Lower leg skin (tissue), 3 donors: ENCODE data around the gene HBM.
"Not testable (repeated sequence)": the region's sequence is repeated elsewhere in the genome, so short reads cannot be mapped to it uniquely, and the experiment has no call there.

Source experiments
- POLR2A ChIP-seq, 2 donors: fragments of 450-650 bp; IDR thresholded peaks; one replicate each; pipeline ENCODE4 v1.6.1; 2016 to 2017; ENCODE audit warnings: antibody characterized with exemption in 2 of 2, mild to moderate bottlenecking in 1 of 2, moderate library complexity in 1 of 2
- TF ChIP-seq, protein P1 (sequence below), 3 donors: fragments of 450-650 bp; IDR thresholded peaks; one replicate each; pipeline ENCODE4 v1.5.1; 2016; ENCODE audit warnings: antibody characterized with exemption in 3 of 3, mild to moderate bottlenecking in 3 of 3, moderate library complexity in 2 of 3

- TF ChIP-seq, protein P1, sequence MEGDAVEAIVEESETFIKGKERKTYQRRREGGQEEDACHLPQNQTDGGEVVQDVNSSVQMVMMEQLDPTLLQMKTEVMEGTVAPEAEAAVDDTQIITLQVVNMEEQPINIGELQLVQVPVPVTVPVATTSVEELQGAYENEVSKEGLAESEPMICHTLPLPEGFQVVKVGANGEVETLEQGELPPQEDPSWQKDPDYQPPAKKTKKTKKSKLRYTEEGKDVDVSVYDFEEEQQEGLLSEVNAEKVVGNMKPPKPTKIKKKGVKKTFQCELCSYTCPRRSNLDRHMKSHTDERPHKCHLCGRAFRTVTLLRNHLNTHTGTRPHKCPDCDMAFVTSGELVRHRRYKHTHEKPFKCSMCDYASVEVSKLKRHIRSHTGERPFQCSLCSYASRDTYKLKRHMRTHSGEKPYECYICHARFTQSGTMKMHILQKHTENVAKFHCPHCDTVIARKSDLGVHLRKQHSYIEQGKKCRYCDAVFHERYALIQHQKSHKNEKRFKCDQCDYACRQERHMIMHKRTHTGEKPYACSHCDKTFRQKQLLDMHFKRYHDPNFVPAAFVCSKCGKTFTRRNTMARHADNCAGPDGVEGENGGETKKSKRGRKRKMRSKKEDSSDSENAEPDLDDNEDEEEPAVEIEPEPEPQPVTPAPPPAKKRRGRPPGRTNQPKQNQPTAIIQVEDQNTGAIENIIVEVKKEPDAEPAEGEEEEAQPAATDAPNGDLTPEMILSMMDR (IDR thresholded peaks at IDR 0.05), result not testable (repeated sequence)
- TF ChIP-seq POLR2A (IDR thresholded peaks at IDR 0.05), result not testable (repeated sequence)
Observed at GRCh38 chr16:153550-154216, 12.1 kb upstream of the HBM start.
